Stomach (tissue), 9 donors: Measurements from ENCODE around the gene KRTAP3-3. TPM values are rescaled to one million over a fixed set of nuclear protein-coding genes. Genes with fewer than 3 reads are reported as not detected.

Experiments used
- DNase-seq, 2 donors: peaks; one replicate each; pipeline versions ENCODE4 v3.0.0 to v3.0.0-alpha.2; 2013 to 2019
- H3K27ac ChIP-seq, 5 donors: fragments of 200-600 bp in 4 of 5; sonication (generic) in 4 of 5; one replicate each; pipeline ENCODE4 v1.5.1; 2013 to 2019; ENCODE audit warnings: mild to moderate bottlenecking in 1 of 5, moderate library complexity in 1 of 5
- H3K27me3 ChIP-seq, 3 donors: fragments of 200-600 bp; sonication (generic); one replicate each; pipeline ENCODE4 v1.5.1; 2017 to 2019; ENCODE audit warnings: mixed run types in 1 of 3
- H3K36me3 ChIP-seq, 4 donors: fragments of 200-600 bp; sonication (generic); 1 replicate in 3 of 4; 2 replicates in 1 of 4; pipeline ENCODE4 v1.5.1; 2016 to 2019
- H3K4me1 ChIP-seq, 4 donors: fragments of 200-600 bp; sonication (generic); one replicate each; pipeline ENCODE4 v1.5.1; 2016 to 2019
- H3K4me3 ChIP-seq, 4 donors: fragments of 200-600 bp; sonication (generic) in 3 of 4; one replicate each; pipeline ENCODE4 v1.5.1; 2016 to 2019; ENCODE audit warnings: mild to moderate bottlenecking in 1 of 4
- H3K9me3 ChIP-seq, 4 donors: fragments of 200-600 bp; sonication (generic); one replicate each; pipeline ENCODE4 v1.5.1; 2016 to 2019
- EP300 ChIP-seq: sonication (generic); formaldehyde crosslinking; IDR thresholded peaks from one replicate; pipeline ENCODE4 v1.6.1; 2017; ENCODE audit warnings: antibody characterized with exemption
- POLR2A ChIP-seq, 4 donors: fragments of 450-650 bp; IDR thresholded peaks; one replicate each; pipeline ENCODE4 v1.6.1; 2016; ENCODE audit warnings: antibody characterized with exemption in 4 of 4, control low read depth in 2 of 4, mild to moderate bottlenecking in 1 of 4, moderate library complexity in 1 of 4
- POLR2AphosphoS5 ChIP-seq, 3 donors: sonication (generic); formaldehyde crosslinking; IDR thresholded peaks; one replicate each; pipeline ENCODE4 v1.6.1; 2016; ENCODE audit warnings: antibody characterized with exemption in 3 of 3
- WGBS, 5 donors: extraction: QIAGEN DNeasy Blood & Tissue Kit in 3 of 5; methylation state at CpG; one replicate each; pipeline versions ENCODE4 v1.1.5 to v1.1.7; 2013 to 2018; 5-methylcytosine and 5-hydroxymethylcytosine counted together
- intact Hi-C: fragments of 100-400 bp; cut with DNase I; formaldehyde crosslinking; loops from one replicate; pipeline ENCODE4 v1.15.1; 2023; ENCODE audit warnings: low total_unique reads
- polyA plus RNA-seq, 3 donors: library from polyadenylated mRNA; stranded (reverse); fragments of 200-250 nt; gene quantifications; one replicate each; pipeline ENCODE4 v1.2.3, GENCODE V29; 2013
- total RNA-seq, 5 donors: library from RNA; depleted of rRNA; stranded (reverse); fragments of >200 nt; gene quantifications; one replicate each; pipeline versions ENCODE4 v1.1.0 to v1.2.3, GENCODE V29; 2014 to 2016
- TF ChIP-seq, protein P1 (sequence below), 7 experiments: fragments of 450-650 bp in 4 of 7; fragments of 200-600 bp in 3 of 7; sonication (generic) in 3 of 7; IDR thresholded peaks; one replicate each; pipeline ENCODE4 v1.5.1; 2016 to 2019; ENCODE audit warnings: antibody characterized with exemption in 7 of 7, control low read depth in 2 of 7, mild to moderate bottlenecking in 1 of 7
- donor health status: healthy with polysubstance abuse.
- donor health status: Bipolar disorder and iron deficiency.
- donor health status: healthy.

Gene KRTAP3-3
- total and polyA plus RNA-seq, 8 donors = not detected

DNA sequence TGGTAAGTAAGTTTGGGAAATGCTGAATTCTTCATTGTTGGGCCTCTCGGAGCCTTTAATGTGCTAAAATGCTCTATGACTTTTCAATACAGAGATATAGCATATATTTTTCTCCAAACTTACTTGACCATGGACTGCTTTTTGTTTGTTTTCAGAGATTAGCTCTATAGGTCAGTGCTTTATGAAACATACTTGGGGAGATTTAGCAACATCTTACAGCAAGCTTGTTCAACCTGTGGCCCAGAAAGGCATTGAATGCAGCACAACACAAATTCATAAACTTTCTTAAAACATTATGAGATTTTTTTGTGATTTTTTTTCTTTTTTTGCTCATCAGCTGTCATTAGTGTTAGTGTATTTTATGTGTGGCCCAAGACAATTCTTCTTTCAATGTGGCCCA is 16.0 kb upstream of the KRTAP3-3 start:
- Histone ChIP-seq H3K9me3 (no peaks in the 10 kb centered on the region), H3K4me1 (no peaks in the 10 kb centered on the region), H3K36me3 (no peaks in the 10 kb centered on the region), H3K27ac (no peak overlapping the region), H3K27me3 (no peaks in the 10 kb centered on the region), H3K4me3 (no peak overlapping the region)
- TF ChIP-seq, protein P1, sequence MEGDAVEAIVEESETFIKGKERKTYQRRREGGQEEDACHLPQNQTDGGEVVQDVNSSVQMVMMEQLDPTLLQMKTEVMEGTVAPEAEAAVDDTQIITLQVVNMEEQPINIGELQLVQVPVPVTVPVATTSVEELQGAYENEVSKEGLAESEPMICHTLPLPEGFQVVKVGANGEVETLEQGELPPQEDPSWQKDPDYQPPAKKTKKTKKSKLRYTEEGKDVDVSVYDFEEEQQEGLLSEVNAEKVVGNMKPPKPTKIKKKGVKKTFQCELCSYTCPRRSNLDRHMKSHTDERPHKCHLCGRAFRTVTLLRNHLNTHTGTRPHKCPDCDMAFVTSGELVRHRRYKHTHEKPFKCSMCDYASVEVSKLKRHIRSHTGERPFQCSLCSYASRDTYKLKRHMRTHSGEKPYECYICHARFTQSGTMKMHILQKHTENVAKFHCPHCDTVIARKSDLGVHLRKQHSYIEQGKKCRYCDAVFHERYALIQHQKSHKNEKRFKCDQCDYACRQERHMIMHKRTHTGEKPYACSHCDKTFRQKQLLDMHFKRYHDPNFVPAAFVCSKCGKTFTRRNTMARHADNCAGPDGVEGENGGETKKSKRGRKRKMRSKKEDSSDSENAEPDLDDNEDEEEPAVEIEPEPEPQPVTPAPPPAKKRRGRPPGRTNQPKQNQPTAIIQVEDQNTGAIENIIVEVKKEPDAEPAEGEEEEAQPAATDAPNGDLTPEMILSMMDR (IDR thresholded peaks at IDR 0.05) = no peak
- intact Hi-C loops = no loop called here
- WGBS, 5 donors = 58 to 76% (median 62%) methylated on average over 1 of the region's 1 CpG
- no peak for DNase-seq

DNA sequence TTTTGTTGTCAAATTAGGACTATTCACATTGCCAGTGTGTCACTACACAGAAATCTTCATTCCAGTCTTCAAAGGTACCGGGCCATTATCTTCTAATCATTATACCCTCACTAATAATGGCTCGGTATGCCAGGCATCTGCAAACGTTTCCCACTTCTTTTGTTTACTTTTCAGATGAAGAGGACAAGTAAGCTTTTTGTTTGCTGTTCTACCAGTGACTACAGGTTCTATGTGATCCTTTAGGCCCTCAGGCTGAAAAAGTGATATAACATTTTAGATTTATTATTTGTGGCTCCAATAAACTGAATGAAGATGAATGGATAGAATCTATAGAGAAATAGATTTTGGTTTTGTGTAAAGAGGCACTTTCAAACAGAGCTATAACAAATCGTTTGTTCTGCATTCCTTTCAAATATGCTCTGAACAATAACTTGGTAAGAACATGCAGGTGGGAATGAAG is 15.4 kb upstream of the KRTAP3-3 start:
- no peak for TF ChIP-seq POLR2A (IDR thresholded peaks at IDR 0.05)
- TF ChIP-seq, protein P1 (IDR thresholded peaks at IDR 0.05) = no peak
- TF ChIP-seq POLR2AphosphoS5 (IDR thresholded peaks at IDR 0.05) = no peak
- TF ChIP-seq EP300 = no peak
- Histone ChIP-seq H3K9me3 (no peaks in the 10 kb centered on the region), H3K27me3 (no peaks in the 10 kb centered on the region), H3K4me3 (no peak overlapping the region), H3K36me3 (no peaks in the 10 kb centered on the region), H3K4me1 (no peaks in the 10 kb centered on the region), H3K27ac (no peak overlapping the region)
- 22 to 41% (median 29%) methylated on average over 4 of the region's 4 CpGs for WGBS, 5 donors
- intact Hi-C loops = no loop called here
- no peak for DNase-seq

DNA sequence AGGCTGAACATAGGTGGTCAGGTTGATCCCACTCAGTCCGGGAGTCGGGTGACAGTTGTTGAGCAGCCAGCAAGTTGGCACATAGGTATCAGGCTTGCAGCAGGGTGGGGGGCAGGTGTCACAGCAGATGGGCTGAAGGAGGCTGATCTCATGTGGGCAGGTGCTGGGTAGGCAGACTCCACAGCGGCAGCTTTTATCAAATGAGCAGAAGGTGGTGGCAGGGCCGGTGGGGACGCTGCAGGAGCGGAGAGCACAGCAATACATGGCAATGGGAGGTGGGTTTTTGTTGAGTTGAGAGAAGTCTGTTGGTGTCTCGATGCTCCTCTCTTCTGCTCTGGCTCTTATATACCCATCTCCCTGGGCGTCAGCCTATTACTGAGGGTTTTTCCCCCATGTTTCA is 14.8 kb upstream of the KRTAP3-3 start, which contains the start of gene KRTAP3-1:
Gene KRTAP3-1, minus strand, starts transcription at position 318 of the 400 bp plus-strand sequence. Its CDS starts 54 bp downstream, at position 264.
- H3K4me1 ChIP-seq = no peaks in the 10 kb centered on the region
- H3K9me3 ChIP-seq = no peaks in the 10 kb centered on the region
- TF ChIP-seq POLR2A (IDR thresholded peaks at IDR 0.05) (no peak), POLR2AphosphoS5 (IDR thresholded peaks at IDR 0.05) (no peak), EP300 (no peak)
- TF ChIP-seq, protein P1 (IDR thresholded peaks at IDR 0.05) = no peak
- no peak within 1 kb of the TSS for H3K4me3 ChIP-seq
- H3K27ac ChIP-seq = no peak within 1 kb of the TSS
- no peaks in the 10 kb centered on the region for H3K27me3 ChIP-seq
- H3K36me3 ChIP-seq = no peaks in the 10 kb centered on the region
- peak in 1 of 2 donors; percentile 10 for DNase-seq
- WGBS, 5 donors = 69 to 81% (median 75%) methylated on average over 4 to 8 of the region's 8 CpGs
- intact Hi-C loops = no loop called here

DNA sequence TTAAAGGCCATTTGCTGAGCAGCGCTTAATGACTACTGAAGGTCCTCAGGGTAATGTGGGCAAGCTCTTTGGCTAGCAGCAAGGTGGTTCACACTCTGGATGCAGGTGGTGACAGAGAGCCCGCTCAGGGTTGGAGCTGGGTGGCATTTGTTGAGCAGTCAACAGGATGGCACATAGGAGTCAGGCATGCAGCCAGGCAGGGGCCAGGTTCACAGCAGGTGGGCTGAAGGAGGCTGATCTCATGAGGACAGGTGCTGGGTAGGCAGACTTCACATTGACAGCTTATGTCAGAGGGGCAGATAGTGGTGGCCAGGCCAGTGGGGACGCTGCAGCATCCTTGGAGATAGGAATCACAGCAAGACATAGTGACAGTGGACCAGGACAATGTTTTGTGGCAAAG is 10.4 kb upstream of the KRTAP3-3 start:
- 86 to 96% (median 92%) methylated on average over 3 of the region's 3 CpGs for WGBS, 5 donors
- no peak for TF ChIP-seq POLR2AphosphoS5 (IDR thresholded peaks at IDR 0.05)
- TF ChIP-seq POLR2A (IDR thresholded peaks at IDR 0.05) = no peak
- TF ChIP-seq EP300 = no peak
- TF ChIP-seq, protein P1 (IDR thresholded peaks at IDR 0.05) = no peak
- intact Hi-C loops = no loop called here
- H3K36me3 ChIP-seq = no peaks in the 10 kb centered on the region
- no peaks in the 10 kb centered on the region for H3K4me1 ChIP-seq
- DNase-seq = no peak
- H3K27ac ChIP-seq = no peak overlapping the region
- H3K4me3 ChIP-seq = no peak overlapping the region
- H3K9me3 ChIP-seq = no peaks in the 10 kb centered on the region
- peaks cover 0 to 8% (median 0%) of the 10 kb centered on the region in 3 donors for H3K27me3 ChIP-seq
